Adipocyte (in vitro differentiated cells): ENCODE results near the gene ZNF136.

Experiments
- DNase-seq: peaks from one replicate; pipeline ENCODE4 v3.0.0-alpha.2; 2015; ENCODE audit warnings: low read depth
- H3K27me3 ChIP-seq: replicated peaks from 2 replicates; pipeline ENCODE4 v1.7.0; 2013; ENCODE audit warnings: mild to moderate bottlenecking, low read length, moderate library complexity; ENCODE audit not compliant: control insufficient read depth, insufficient read depth
- H3K36me3 ChIP-seq: 2 replicates; pipeline ENCODE4 v1.7.0; 2013; ENCODE audit warnings: low read length, mild to moderate bottlenecking, moderate library complexity; ENCODE audit not compliant: control insufficient read depth, insufficient read depth, severe bottlenecking
- H3K4me1 ChIP-seq: 2 replicates; pipeline ENCODE4 v1.7.0; 2013; ENCODE audit warnings: mild to moderate bottlenecking, low read length, moderate library complexity; ENCODE audit not compliant: control insufficient read depth, insufficient read depth
- H3K4me3 ChIP-seq: 2 replicates; pipeline ENCODE4 v1.7.0; 2013; ENCODE audit warnings: mild to moderate bottlenecking, low read length, moderate library complexity
- H3K9ac ChIP-seq: 2 replicates; pipeline ENCODE4 v1.7.0; 2013; ENCODE audit warnings: mild to moderate bottlenecking, low read length, moderate library complexity
- H3K9me3 ChIP-seq: 2 replicates; pipeline ENCODE4 v1.7.0; 2013; ENCODE audit warnings: mild to moderate bottlenecking, low read length, moderate library complexity; ENCODE audit not compliant: control insufficient read depth

The ZNF136 gene

DNA sequence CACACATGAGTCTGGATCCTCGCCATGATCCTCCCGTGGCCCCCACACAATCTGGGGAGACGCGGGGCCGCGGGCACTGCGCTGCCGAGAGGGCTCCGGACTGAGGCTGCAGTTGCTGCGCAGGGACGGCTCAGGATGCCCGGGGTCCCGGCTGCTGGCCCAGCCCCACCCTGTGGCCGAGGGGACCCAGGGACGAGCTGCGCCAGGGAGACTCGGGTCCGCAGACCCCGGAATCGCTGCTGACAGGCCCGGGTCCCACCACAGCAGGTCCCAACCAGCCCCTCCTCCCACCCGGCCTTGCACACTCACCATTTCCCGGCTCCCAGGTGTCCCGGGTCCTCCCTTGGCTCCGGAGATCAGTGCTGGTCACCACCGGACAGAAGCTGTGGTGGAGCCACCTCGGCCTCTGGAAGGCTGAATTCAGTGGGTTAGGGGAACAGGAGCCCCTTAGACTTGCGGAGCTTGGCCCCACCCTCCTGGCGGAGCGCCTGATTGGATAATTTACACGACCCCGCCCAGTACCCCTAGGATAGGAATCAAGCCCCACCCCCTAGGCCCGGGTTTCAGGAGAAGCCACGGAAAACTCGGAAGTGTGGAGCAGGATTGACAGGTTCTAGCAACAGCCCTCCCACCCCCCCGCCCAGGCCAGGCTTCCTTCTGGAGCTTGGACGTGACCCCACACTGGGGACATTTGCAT is 74.4 kb downstream of the ZNF136 start:
- no peak overlapping the region for H3K4me3 ChIP-seq
- H3K9me3 ChIP-seq, result peaks cover 56% of the 10 kb centered on the region
- no peak overlapping the region for H3K9ac ChIP-seq
- H3K36me3 ChIP-seq, result peaks cover 46% of the 10 kb centered on the region
- no peak for DNase-seq
- H3K4me1 ChIP-seq, result no peaks in the 10 kb centered on the region
- H3K27me3 ChIP-seq, result no peaks in the 10 kb centered on the region
